ENCODE results near the gene NPHP4. TPM values are rescaled to one million over a fixed set of nuclear protein-coding genes. Genes with fewer than 3 reads are reported as not detected.

Gene NPHP4
- total RNA-seq, 2 donors from 2014 or later = 6.2 to 15.9 TPM

DNA sequence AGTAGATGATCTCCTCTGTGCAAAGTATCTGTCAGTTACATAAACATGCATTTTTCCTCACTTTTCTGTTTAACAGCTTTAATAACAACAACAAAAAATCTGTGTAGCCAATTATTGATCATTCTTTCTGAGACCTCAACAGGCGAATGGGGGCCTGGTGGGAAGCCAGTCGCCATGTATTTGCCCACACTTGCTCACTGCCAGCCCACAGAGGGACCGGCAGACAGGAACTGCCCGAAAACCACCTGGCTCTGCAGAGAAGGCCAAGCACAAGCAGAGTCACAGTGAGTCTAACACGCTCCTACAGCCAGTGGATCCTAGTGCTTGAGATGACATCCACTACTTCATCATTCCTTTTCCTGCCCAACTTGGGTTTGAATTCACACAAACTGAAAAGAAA is 56.1 kb downstream of the NPHP4 start:
- DNase-seq = no peak
- TF ChIP-seq, protein P1, sequence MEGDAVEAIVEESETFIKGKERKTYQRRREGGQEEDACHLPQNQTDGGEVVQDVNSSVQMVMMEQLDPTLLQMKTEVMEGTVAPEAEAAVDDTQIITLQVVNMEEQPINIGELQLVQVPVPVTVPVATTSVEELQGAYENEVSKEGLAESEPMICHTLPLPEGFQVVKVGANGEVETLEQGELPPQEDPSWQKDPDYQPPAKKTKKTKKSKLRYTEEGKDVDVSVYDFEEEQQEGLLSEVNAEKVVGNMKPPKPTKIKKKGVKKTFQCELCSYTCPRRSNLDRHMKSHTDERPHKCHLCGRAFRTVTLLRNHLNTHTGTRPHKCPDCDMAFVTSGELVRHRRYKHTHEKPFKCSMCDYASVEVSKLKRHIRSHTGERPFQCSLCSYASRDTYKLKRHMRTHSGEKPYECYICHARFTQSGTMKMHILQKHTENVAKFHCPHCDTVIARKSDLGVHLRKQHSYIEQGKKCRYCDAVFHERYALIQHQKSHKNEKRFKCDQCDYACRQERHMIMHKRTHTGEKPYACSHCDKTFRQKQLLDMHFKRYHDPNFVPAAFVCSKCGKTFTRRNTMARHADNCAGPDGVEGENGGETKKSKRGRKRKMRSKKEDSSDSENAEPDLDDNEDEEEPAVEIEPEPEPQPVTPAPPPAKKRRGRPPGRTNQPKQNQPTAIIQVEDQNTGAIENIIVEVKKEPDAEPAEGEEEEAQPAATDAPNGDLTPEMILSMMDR (IDR thresholded peaks at IDR 0.05) = no peak
- no peak overlapping the region for H3K9ac ChIP-seq (ENCODE audit: low read depth in 2 of 2, low read length in 2 of 2)
- intact Hi-C loops (cut with DNase I) = no loop called here
- no peak overlapping the region for H3K4me3 ChIP-seq
- no peaks in the 10 kb centered on the region for H3K36me3 ChIP-seq
- no peaks in the 10 kb centered on the region for H3K9me3 ChIP-seq
- H3K4me1 ChIP-seq = no peaks in the 10 kb centered on the region
- no peak overlapping the region for H3K27ac ChIP-seq
- no peaks in the 10 kb centered on the region for H3K27me3 ChIP-seq

DNA sequence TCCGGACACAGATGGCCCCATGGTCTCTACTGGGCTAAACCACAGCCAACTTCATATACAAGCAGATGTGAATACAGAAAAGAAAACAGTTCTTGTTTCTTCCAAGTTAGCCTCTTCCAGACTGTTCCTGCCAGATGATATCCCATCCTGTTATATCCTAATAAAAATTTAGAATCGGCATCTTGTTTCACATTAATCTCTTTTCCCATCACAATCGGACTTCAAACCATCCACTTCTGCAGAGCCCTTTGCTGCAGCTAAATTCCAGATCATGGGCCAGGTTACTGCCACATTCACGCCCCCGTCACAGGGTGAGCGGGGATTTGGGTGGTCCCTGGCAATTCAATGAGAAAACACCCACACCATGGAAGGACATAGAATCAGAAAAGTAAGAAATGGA is 57.2 kb downstream of the NPHP4 start:
- Histone ChIP-seq H3K9ac (ENCODE audit: low read depth in 2 of 2, low read length in 2 of 2) (no peak overlapping the region), H3K27ac (no peak overlapping the region), H3K9me3 (no peaks in the 10 kb centered on the region), H3K27me3 (no peaks in the 10 kb centered on the region), H3K4me1 (no peaks in the 10 kb centered on the region), H3K4me3 (no peak overlapping the region), H3K36me3 (no peaks in the 10 kb centered on the region)
- intact Hi-C loops (cut with DNase I) = no loop called here
- TF ChIP-seq, protein P1 (IDR thresholded peaks at IDR 0.05) = no peak
- no peak for DNase-seq

DNA sequence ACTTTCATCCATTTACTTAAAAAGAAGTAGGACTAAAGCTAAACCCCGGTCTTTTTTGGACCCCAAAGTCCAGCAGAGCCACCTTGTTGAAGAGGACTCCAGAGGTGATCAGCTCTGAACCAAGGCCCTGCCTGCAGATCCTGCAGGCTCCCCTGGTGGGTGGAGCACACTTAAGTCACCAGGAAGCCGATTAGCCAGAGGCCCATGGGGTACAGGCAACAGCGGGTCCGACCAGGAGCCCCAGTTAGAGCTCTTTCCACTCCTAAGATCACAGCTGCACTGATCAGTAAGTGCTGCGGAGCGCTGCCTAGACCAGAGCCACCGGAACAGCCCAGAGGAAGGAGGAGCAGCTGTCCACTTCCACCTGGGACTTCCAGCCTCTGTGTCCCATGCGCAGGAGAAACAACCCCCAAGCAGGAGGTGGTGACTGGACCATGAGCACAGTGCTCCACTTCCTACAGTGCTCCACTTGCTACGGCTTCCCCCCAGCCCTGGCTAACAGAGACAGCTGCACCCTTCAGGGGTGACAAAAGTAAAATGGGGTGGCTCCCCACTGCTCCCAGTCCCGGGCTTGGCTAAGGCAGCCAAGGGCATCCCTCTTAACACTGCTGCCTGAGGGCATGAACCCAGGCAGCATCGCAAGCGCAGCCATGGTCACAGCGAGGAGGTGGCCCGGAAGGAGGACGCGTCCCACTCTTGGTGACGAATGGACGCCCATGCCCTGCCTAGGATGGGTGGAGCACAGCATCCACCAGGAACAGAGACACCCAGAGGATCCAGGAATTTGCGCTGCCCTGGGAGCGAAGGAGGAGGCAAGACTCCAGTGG is 58.0 kb downstream of the NPHP4 start:
- H3K9me3 ChIP-seq = no peaks in the 10 kb centered on the region
- TF ChIP-seq, protein P1 (IDR thresholded peaks at IDR 0.05) = no peak
- H3K4me3 ChIP-seq = no peak overlapping the region
- no peak overlapping the region for H3K9ac ChIP-seq (ENCODE audit: low read depth in 2 of 2, low read length in 2 of 2)
- DNase-seq = no peak
- intact Hi-C loops (cut with DNase I) = no loop called here
- no peak overlapping the region for H3K27ac ChIP-seq
- no peaks in the 10 kb centered on the region for H3K27me3 ChIP-seq
- H3K4me1 ChIP-seq = no peaks in the 10 kb centered on the region
- no peaks in the 10 kb centered on the region for H3K36me3 ChIP-seq

DNA sequence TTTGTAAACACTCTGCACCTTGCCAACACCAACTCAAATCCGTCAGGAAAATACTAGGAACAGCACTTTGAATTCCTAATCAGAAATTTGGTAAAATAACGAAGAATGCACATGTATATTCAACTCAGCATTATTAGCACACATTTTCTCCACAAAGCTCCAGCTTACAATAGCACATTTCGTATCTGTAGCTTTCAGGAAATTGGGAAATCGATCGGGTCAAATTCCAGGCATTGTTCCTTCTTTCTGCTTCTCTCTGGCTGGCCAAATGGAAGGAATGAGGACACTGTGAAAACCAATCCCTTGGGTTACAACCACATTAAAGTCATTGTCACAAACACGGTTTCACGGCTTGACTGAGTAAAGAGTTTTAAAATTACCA is 58.6 kb downstream of the NPHP4 start:
- intact Hi-C loops (cut with DNase I) = no loop called here
- Histone ChIP-seq H3K4me1 (no peaks in the 10 kb centered on the region), H3K4me3 (no peak overlapping the region), H3K36me3 (no peaks in the 10 kb centered on the region), H3K9me3 (no peaks in the 10 kb centered on the region), H3K27me3 (no peaks in the 10 kb centered on the region), H3K27ac (no peak overlapping the region), H3K9ac (ENCODE audit: low read depth in 2 of 2, low read length in 2 of 2) (no peak overlapping the region)
- DNase-seq = no peak
- TF ChIP-seq, protein P1 (IDR thresholded peaks at IDR 0.05) = no peak

DNA sequence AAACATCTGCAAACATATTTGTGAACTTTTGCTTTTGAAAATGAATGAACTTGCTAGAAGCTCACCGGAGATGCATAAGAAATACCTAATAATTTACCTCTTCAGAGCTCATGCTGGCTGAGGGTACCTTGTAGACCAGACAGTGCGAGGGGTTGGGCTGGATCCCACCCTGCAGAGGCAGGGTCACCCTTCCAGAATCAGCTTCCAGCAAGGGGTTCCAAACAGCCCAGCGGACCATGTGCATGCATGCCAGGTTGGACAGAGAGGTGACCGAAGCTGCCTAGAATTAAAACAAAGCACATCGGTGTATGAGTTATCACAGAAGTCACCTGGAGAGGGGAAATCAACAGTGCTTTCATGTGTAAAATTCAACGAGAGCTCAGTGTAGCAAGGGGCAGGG is 59.2 kb downstream of the NPHP4 start:
- H3K36me3 ChIP-seq = no peaks in the 10 kb centered on the region
- DNase-seq = no peak
- no peak overlapping the region for H3K9ac ChIP-seq (ENCODE audit: low read depth in 2 of 2, low read length in 2 of 2)
- TF ChIP-seq, protein P1 (IDR thresholded peaks at IDR 0.05) = no peak
- intact Hi-C loops (cut with DNase I) = no loop called here
- no peaks in the 10 kb centered on the region for H3K4me1 ChIP-seq
- H3K9me3 ChIP-seq = no peaks in the 10 kb centered on the region
- H3K27me3 ChIP-seq = no peaks in the 10 kb centered on the region
- H3K27ac ChIP-seq = no peak overlapping the region
- H3K4me3 ChIP-seq = no peak overlapping the region
